ENCODE measurements around the gene LGALS9.

LGALS9 gene

DNA sequence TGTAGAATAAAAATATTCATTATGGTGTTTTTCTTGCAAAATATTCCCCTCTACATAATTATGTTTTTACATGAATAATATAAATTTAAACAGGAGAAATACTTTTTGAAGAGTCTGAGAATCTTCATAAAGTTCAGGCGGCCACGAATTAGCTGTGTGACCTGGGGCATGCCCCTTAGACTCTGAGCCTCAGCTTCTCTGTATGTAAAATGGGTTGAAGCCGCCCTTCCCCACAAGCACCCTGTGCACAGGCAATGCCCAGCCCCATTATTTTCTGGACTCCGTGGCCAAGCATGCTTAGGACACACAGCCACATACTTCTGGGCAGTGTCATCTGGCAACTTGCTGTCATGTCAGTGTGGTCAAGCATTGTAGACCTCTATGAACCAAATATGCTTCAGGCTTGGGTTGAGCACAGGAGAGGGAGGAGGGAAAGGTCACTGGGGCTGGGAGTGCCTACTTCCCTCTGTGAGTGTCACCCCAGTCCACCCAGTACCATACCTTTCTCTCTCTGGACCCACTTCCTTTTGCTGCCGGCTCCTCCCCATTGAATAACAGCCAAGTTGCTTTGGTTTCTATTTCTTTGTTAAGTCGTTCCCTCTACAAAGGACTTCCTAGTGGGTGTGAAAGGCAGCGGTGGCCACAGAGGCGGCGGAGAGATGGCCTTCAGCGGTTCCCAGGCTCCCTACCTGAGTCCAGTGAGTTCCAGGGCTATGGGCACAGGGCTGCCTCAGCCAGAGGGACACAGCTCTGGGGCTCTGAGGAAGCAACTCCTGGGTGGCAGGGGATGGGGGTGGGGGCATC, at the start of gene LGALS9:
TSS of gene LGALS9 (plus strand) at position 582 of the 804 bp plus-strand sequence. CDS start at position 660, 78 bp downstream.
- Histone ChIP-seq H3K36me3 (ENCODE audit: control insufficient read depth in 1 of 2, insufficient read depth in 2 of 2, low read length in 2 of 2) (peaks cover 0 to 10% of the 10 kb centered on the region in 2 donors), H3K4me3 (ENCODE audit: low read depth in 1 of 2, low read length in 2 of 2) (peak within 1 kb of the TSS; percentile 41 to 60), H3K27me3 (ENCODE audit: low read depth, low read length) (no peaks in the 10 kb centered on the region), H3K9me3 (ENCODE audit: control insufficient read depth in 1 of 2, low read length in 2 of 2) (no peaks in the 10 kb centered on the region), H3K27ac (ENCODE audit: low read length) (peak within 1 kb of the TSS; percentile 86), H3K4me1 (ENCODE audit: control insufficient read depth in 1 of 2, insufficient read depth in 2 of 2, low read length in 2 of 2) (peaks cover 12% of the 10 kb centered on the region in 2 donors)

DNA sequence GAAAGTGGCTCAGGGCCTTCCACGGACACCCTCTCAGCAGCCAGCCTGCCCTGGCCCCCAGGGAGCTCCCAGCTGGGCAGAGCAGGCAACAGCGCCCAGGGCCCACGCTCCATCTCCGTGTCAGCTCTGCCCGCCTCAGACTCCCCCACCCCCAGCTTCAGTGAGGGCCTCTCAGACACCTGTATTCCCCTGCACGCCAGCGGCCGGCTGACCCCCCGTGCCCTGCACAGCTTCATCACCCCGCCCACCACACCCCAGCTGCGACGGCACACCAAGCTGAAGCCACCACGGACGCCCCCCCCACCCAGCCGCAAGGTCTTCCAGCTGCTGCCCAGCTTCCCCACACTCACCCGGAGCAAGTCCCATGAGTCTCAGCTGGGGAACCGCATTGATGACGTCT, 48.3 kb upstream of the LGALS9 start:
- H3K4me1 ChIP-seq (ENCODE audit: control insufficient read depth in 1 of 2, insufficient read depth in 2 of 2, low read length in 2 of 2) = peaks cover 5 to 8% of the 10 kb centered on the region in 2 donors
- H3K36me3 ChIP-seq (ENCODE audit: control insufficient read depth in 1 of 2, insufficient read depth in 2 of 2, low read length in 2 of 2) = peaks cover 0 to 29% of the 10 kb centered on the region in 2 donors
- H3K9me3 ChIP-seq (ENCODE audit: control insufficient read depth in 1 of 2, low read length in 2 of 2) = no peaks in the 10 kb centered on the region
- H3K27ac ChIP-seq (ENCODE audit: low read length) = no peak overlapping the region
- no peaks in the 10 kb centered on the region for H3K27me3 ChIP-seq (ENCODE audit: low read depth, low read length)
- H3K4me3 ChIP-seq (ENCODE audit: low read depth in 1 of 2, low read length in 2 of 2) = no peak overlapping the region

DNA sequence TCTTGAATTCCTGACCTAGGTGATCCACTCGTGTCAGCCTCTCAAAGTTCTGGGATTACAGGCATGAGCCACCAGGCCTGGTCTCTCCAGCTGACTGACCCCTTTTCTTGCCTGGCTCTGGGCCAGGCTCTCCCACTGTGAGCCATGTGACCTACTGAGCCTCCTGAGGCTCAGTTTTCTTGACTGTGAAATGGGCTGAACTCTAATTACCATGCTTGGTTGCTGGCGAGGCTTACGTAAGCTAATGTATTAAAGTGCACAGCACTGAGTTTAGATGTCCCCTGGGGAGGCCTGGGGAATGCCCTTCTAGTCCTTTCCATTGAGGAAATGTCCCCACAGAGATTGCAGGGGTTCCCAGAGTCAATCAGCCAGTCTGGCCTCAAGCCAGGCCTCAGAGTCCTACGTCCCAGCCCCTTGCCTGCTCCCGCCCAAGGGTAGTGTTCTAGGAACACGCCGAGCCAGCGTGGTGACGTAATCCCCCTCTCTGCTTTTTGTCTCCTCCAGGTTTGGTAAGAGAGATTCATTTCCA, 45.8 kb upstream of the LGALS9 start:
- Histone ChIP-seq H3K36me3 (ENCODE audit: control insufficient read depth in 1 of 2, insufficient read depth in 2 of 2, low read length in 2 of 2) (peaks cover 7 to 38% of the 10 kb centered on the region in 2 donors), H3K4me1 (ENCODE audit: control insufficient read depth in 1 of 2, insufficient read depth in 2 of 2, low read length in 2 of 2) (no peaks in the 10 kb centered on the region), H3K4me3 (ENCODE audit: low read depth in 1 of 2, low read length in 2 of 2) (no peak overlapping the region), H3K27me3 (ENCODE audit: low read depth, low read length) (no peaks in the 10 kb centered on the region), H3K27ac (ENCODE audit: low read length) (no peak overlapping the region), H3K9me3 (ENCODE audit: control insufficient read depth in 1 of 2, low read length in 2 of 2) (no peaks in the 10 kb centered on the region)

DNA sequence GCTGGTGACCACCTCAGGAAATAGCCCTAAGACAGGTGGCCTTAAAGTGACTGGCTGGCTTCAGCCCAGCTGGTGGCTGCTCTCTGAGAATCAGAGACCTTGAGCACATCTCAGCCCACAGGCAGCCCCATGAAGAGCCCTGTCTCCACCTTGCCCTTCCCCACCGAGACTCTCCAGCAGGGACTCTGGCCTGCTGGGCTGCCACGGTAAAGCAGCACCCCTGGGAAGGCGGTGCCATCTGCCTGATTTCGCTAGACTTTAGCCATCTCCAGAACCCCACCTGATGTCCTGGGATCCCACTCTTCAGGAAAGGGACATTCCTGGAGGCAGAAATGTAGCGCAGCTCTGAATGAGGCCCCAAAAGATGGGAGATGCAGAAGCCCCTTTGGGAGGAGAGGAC, 45.2 kb upstream of the LGALS9 start:
- H3K27ac ChIP-seq (ENCODE audit: low read length) = no peak overlapping the region
- no peaks in the 10 kb centered on the region for H3K4me1 ChIP-seq (ENCODE audit: control insufficient read depth in 1 of 2, insufficient read depth in 2 of 2, low read length in 2 of 2)
- no peaks in the 10 kb centered on the region for H3K27me3 ChIP-seq (ENCODE audit: low read depth, low read length)
- H3K9me3 ChIP-seq (ENCODE audit: control insufficient read depth in 1 of 2, low read length in 2 of 2) = no peaks in the 10 kb centered on the region
- no peak overlapping the region for H3K4me3 ChIP-seq (ENCODE audit: low read depth in 1 of 2, low read length in 2 of 2)
- peaks cover 7 to 38% of the 10 kb centered on the region in 2 donors for H3K36me3 ChIP-seq (ENCODE audit: control insufficient read depth in 1 of 2, insufficient read depth in 2 of 2, low read length in 2 of 2)

DNA sequence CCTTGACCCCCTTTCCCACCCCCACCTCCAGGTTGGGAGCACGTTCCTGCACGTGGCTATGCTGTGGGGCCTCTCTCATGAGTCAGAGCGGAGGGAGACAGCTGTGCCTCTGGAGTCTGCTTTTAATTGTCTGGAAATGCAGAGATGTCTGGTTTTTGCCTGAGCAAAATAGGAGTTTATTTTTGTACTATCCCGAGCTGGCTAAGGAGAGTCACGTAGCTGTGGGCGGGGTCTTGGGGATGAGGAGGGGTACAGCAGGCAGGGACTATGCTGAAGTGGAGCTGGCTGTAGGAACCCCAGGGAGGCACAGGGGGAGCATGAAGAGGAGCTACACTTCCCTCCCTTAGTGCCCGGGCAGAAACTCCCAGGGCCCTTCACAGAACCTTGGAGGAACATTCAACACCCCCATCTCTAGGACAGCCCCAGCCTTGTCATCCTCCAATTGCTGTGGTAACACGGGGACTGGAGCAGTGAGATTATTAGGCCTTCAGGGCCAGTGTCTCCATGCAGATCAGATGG, 44.7 kb upstream of the LGALS9 start:
- no peak overlapping the region for H3K4me3 ChIP-seq (ENCODE audit: low read depth in 1 of 2, low read length in 2 of 2)
- H3K27ac ChIP-seq (ENCODE audit: low read length) = no peak overlapping the region
- no peaks in the 10 kb centered on the region for H3K9me3 ChIP-seq (ENCODE audit: control insufficient read depth in 1 of 2, low read length in 2 of 2)
- no peaks in the 10 kb centered on the region for H3K27me3 ChIP-seq (ENCODE audit: low read depth, low read length)
- H3K36me3 ChIP-seq (ENCODE audit: control insufficient read depth in 1 of 2, insufficient read depth in 2 of 2, low read length in 2 of 2) = peaks cover 7 to 38% of the 10 kb centered on the region in 2 donors
- no peaks in the 10 kb centered on the region for H3K4me1 ChIP-seq (ENCODE audit: control insufficient read depth in 1 of 2, insufficient read depth in 2 of 2, low read length in 2 of 2)

DNA sequence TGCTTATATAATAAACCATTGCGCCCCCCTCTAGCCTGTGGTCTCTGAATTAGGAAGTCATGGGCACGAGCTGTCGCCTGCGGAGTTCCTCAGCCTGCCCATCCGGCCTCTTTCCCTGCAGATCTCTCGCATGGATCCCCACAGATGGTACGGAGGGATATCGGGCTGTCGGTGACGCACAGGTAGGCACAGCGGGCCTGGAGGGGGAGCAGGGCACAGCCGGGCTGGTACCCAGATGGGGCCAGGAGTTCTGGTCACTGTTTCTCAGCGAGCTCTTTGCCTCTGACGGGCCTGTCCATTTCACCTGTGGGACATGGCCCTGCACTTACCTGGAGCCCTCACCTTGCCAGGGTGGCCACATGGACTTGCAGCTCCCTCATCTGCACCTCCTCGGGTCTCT, 42.6 kb upstream of the LGALS9 start:
- no peak overlapping the region for H3K4me3 ChIP-seq (ENCODE audit: low read depth in 1 of 2, low read length in 2 of 2)
- no peaks in the 10 kb centered on the region for H3K27me3 ChIP-seq (ENCODE audit: low read depth, low read length)
- no peaks in the 10 kb centered on the region for H3K4me1 ChIP-seq (ENCODE audit: control insufficient read depth in 1 of 2, insufficient read depth in 2 of 2, low read length in 2 of 2)
- H3K27ac ChIP-seq (ENCODE audit: low read length) = no peak overlapping the region
- no peaks in the 10 kb centered on the region for H3K9me3 ChIP-seq (ENCODE audit: control insufficient read depth in 1 of 2, low read length in 2 of 2)
- H3K36me3 ChIP-seq (ENCODE audit: control insufficient read depth in 1 of 2, insufficient read depth in 2 of 2, low read length in 2 of 2) = peaks cover 7 to 45% of the 10 kb centered on the region in 2 donors

DNA sequence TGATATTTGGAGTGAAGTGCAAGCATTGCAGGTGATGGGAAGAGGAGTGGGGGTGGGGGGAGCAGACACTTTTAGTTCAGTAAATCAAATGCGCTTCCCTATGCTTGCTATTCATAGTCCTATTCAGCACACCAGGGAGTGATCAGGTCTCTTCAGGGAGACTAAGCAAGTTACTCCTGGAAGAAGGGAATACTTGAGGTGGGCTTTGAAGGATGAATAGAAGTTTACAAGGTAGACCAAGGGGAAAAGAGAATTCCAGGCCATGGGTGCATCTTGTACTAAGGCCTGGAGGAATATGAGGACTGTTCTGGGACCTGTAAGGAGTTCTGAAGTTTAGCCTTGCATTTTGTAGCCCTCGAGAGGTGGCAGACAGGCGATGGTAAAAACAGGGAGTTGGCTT, 40.1 kb upstream of the LGALS9 start:
- peaks cover 7 to 33% of the 10 kb centered on the region in 2 donors for H3K36me3 ChIP-seq (ENCODE audit: control insufficient read depth in 1 of 2, insufficient read depth in 2 of 2, low read length in 2 of 2)

DNA sequence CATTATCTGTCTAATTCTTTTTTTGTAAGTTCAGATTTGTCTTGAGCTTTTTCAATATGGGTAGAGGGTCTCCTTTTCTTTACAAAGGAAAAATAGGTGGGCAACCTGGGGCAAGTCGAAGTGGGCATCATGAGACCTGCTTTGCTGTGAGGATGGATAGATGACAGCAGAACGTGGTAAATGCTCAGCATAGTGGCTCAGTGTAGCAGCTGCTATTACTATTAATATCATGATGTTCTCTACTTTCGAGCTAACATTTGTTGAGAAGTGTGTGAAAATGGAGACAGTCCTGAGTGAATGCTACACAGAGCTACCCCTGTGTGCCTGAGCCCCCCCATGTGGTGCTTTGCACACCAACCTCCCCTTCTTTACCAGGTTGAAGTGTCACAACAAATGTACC, 39.0 kb upstream of the LGALS9 start:
- H3K4me1 ChIP-seq (ENCODE audit: control insufficient read depth in 1 of 2, insufficient read depth in 2 of 2, low read length in 2 of 2) = no peaks in the 10 kb centered on the region
- H3K27ac ChIP-seq (ENCODE audit: low read length) = no peak overlapping the region
- no peak overlapping the region for H3K4me3 ChIP-seq (ENCODE audit: low read depth in 1 of 2, low read length in 2 of 2)
- H3K36me3 ChIP-seq (ENCODE audit: control insufficient read depth in 1 of 2, insufficient read depth in 2 of 2, low read length in 2 of 2) = peaks cover 7 to 29% of the 10 kb centered on the region in 2 donors
- H3K27me3 ChIP-seq (ENCODE audit: low read depth, low read length) = no peaks in the 10 kb centered on the region
- H3K9me3 ChIP-seq (ENCODE audit: control insufficient read depth in 1 of 2, low read length in 2 of 2) = no peaks in the 10 kb centered on the region

More for the DNA sequence above, 40.1 kb upstream of the LGALS9 start:
- H3K4me3 ChIP-seq (ENCODE audit: low read depth in 1 of 2, low read length in 2 of 2) = no peak overlapping the region
- H3K27ac ChIP-seq (ENCODE audit: low read length) = no peak overlapping the region
- no peaks in the 10 kb centered on the region for H3K4me1 ChIP-seq (ENCODE audit: control insufficient read depth in 1 of 2, insufficient read depth in 2 of 2, low read length in 2 of 2)
- no peaks in the 10 kb centered on the region for H3K27me3 ChIP-seq (ENCODE audit: low read depth, low read length)
- no peaks in the 10 kb centered on the region for H3K9me3 ChIP-seq (ENCODE audit: control insufficient read depth in 1 of 2, low read length in 2 of 2)

DNA sequence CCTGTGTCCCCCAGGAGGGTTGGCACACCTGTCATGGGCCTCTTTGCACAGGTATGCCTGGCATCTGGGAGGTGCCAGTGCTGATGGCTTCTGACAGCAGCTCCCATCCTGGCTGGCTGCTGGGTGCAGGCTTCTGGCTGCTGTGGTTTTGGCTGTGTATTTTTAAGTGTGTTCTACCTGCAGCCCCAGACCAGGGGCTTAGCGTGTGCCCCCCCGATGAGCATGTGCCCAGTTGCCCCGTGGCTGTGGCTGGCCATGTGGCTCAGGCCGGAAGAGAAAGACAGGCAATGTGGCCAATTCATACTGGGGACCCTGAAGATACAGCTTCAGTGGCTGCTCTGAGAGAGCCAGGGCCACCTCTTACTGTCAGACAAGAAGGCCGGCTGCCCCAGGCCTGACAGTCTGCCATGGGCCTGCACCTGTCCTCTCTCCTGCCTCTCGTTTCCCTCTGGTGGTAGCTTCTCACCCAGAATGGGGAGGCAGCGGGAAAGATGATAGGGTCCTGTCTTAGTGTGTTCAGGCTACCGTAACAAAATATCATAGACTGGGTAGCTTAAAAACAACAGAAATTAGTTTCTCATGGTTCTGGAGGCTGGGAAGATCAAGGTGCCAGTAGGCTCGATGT, 37.6 kb upstream of the LGALS9 start:
- H3K9me3 ChIP-seq (ENCODE audit: control insufficient read depth in 1 of 2, low read length in 2 of 2) = no peaks in the 10 kb centered on the region
- H3K36me3 ChIP-seq (ENCODE audit: control insufficient read depth in 1 of 2, insufficient read depth in 2 of 2, low read length in 2 of 2) = peaks cover 16 to 36% of the 10 kb centered on the region in 2 donors
- no peaks in the 10 kb centered on the region for H3K27me3 ChIP-seq (ENCODE audit: low read depth, low read length)
- no peak overlapping the region for H3K4me3 ChIP-seq (ENCODE audit: low read depth in 1 of 2, low read length in 2 of 2)
- no peak overlapping the region for H3K27ac ChIP-seq (ENCODE audit: low read length)
- H3K4me1 ChIP-seq (ENCODE audit: control insufficient read depth in 1 of 2, insufficient read depth in 2 of 2, low read length in 2 of 2) = no peaks in the 10 kb centered on the region

DNA sequence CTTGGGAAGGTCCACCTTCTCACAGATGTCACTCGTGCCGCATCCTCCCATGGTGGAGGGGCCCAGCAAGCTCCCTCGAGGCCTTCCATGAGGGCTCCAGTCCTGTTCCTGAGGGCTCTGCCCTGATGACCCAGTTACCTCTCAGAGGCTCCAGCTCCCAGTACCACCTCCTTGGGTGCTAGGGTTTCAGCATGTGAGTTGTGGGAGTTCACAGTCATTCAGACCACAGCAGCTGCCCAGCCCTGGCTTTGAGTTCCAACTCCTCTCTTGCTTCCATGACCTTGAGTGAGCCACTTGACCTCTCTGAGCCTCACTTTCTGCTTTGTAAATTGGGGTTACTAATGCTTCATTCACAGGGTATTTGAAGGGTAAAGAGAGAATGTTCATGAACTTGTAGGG, 37.1 kb upstream of the LGALS9 start:
- Histone ChIP-seq H3K36me3 (ENCODE audit: control insufficient read depth in 1 of 2, insufficient read depth in 2 of 2, low read length in 2 of 2) (peaks cover 15 to 36% of the 10 kb centered on the region in 2 donors), H3K27me3 (ENCODE audit: low read depth, low read length) (no peaks in the 10 kb centered on the region), H3K9me3 (ENCODE audit: control insufficient read depth in 1 of 2, low read length in 2 of 2) (no peaks in the 10 kb centered on the region), H3K4me1 (ENCODE audit: control insufficient read depth in 1 of 2, insufficient read depth in 2 of 2, low read length in 2 of 2) (no peaks in the 10 kb centered on the region), H3K4me3 (ENCODE audit: low read depth in 1 of 2, low read length in 2 of 2) (no peak overlapping the region), H3K27ac (ENCODE audit: low read length) (no peak overlapping the region)

DNA sequence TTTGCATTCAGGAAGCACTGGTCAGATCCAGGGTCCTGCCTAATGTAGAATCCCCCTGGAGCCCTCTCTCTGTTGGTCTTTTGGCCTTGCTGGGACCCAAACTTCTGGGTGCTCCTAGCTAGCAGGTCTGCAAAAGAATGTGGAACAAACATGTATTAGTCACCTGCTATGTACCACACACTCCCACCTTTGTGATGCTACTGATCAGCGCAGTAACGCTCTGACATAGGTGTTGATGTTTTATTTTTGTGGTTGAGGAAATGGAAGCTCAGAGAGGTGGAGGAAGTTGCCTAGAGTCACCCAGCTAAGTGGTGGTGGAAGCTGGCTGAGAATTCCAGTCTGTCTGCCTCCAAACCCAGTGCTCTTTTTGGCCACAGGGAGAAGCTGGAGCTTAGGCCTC, 35.8 kb upstream of the LGALS9 start:
- H3K27ac ChIP-seq (ENCODE audit: low read length) = no peak overlapping the region
- H3K27me3 ChIP-seq (ENCODE audit: low read depth, low read length) = no peaks in the 10 kb centered on the region
- H3K36me3 ChIP-seq (ENCODE audit: control insufficient read depth in 1 of 2, insufficient read depth in 2 of 2, low read length in 2 of 2) = peaks cover 11 to 36% of the 10 kb centered on the region in 2 donors
- no peaks in the 10 kb centered on the region for H3K4me1 ChIP-seq (ENCODE audit: control insufficient read depth in 1 of 2, insufficient read depth in 2 of 2, low read length in 2 of 2)
- no peak overlapping the region for H3K4me3 ChIP-seq (ENCODE audit: low read depth in 1 of 2, low read length in 2 of 2)
- H3K9me3 ChIP-seq (ENCODE audit: control insufficient read depth in 1 of 2, low read length in 2 of 2) = no peaks in the 10 kb centered on the region

All from muscle layer of duodenum (tissue), 2 donors.